BJ (cell line): Measurements from ENCODE around the gene GABPB1. TPM values are rescaled to one million over a fixed set of nuclear protein-coding genes. Genes with fewer than 3 reads are reported as not detected.

Experiments
- CTCF ChIA-PET: fragments of 350-600 bp; formaldehyde crosslinking; extraction: SDS; loops from one replicate; lab custom pipeline; 2021; ENCODE audit warnings: antibody characterized with exemption, inconsistent platforms; lab: Yijun Ruan, JAX
- POLR2A ChIA-PET: fragments of 300-600 bp; sonication (Branson Sonifier 250); formaldehyde crosslinking; extraction: SDS; loops from one replicate; lab custom pipeline; 2021; ENCODE audit warnings: antibody characterized with exemption; lab: Charles Lee
- DNase-seq: peaks from one replicate; pipeline ENCODE4 v3.0.0-alpha.2; 2011; ENCODE audit warnings: low read depth
- H3K27me3 ChIP-seq: 2 replicates; pipeline ENCODE4 v1.6.0; 2011; ENCODE audit warnings: low read length; ENCODE audit not compliant: control insufficient read depth, insufficient read depth
- H3K36me3 ChIP-seq: 2 replicates; pipeline ENCODE4 v1.5.1; 2011; ENCODE audit warnings: low read length; ENCODE audit not compliant: control insufficient read depth, insufficient read depth
- H3K4me3 ChIP-seq: 2 replicates; pipeline ENCODE4 v1.5.1; 2011; ENCODE audit warnings: low read depth, mild to moderate bottlenecking, control low read depth, low read length
- CTCF ChIP-seq: IDR thresholded peaks from 2 replicates; pipeline ENCODE4 v1.5.1; 2011; ENCODE audit warnings: low read depth, mild to moderate bottlenecking, control low read depth, inconsistent platforms, low read length, moderate library complexity; ENCODE audit not compliant: insufficient read depth
- polyA plus RNA-seq: library from polyadenylated mRNA; depleted of rRNA; stranded (reverse); fragments of >200 nt; gene quantifications from 2 replicates; pipeline ENCODE4 v1.2.3, GENCODE V29; 2011

GABPB1 gene
- polyA plus RNA-seq, 1 experiment = 17.1 TPM

GRCh38 chr15:50259276-50259675, 95.7 kb downstream of the GABPB1 start:
- DNase-seq = no peak
- POLR2A ChIA-PET = no interaction called here
- H3K27me3 ChIP-seq = no peaks in the 10 kb centered on the region; the same call in 1 of the 2 replicates
- no peaks in the 10 kb centered on the region for H3K36me3 ChIP-seq
- H3K4me3 ChIP-seq = no peak overlapping the region
- CTCF ChIA-PET = no interaction called here
- no peak for TF ChIP-seq CTCF

DNA sequence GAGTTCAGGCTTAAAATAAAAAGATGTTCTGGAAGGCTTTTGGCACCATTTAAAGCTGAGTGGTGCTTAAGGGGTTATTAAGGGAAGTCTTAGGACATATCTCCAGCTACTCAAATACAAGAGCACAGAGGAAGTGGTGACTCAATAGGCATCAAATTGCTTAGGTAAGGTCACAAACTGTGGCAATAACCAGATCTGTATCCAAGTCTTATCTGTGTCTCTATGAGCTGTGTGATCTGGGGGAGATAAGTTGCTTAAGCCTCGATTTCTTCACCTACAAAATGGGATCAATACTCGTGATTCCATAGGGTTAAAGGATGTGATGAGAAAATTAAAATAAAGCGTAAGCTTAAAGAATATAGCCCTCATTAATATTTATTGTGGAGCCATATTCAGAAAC, 97.1 kb downstream of the GABPB1 start:
- CTCF ChIA-PET = no interaction called here
- Histone ChIP-seq H3K4me3 (no peak overlapping the region), H3K36me3 (no peaks in the 10 kb centered on the region), H3K27me3 (no peaks in the 10 kb centered on the region)
- no peak for TF ChIP-seq CTCF
- DNase-seq = no peak
- POLR2A ChIA-PET = no interaction called here

GRCh38 chr15:50257332-50257731, 97.7 kb downstream of the GABPB1 start:
- ChIA-PET CTCF (interaction anchor here (0.7 to 1.9 kb wide), 2 partner anchors 15 to 59 kb away, joined by 3 to 8 read pairs; no protein-coding TSS in a partner anchor), POLR2A (no interaction called here)
- no peak for TF ChIP-seq CTCF
- no peak for DNase-seq
- H3K36me3 ChIP-seq = no peaks in the 10 kb centered on the region
- no peaks in the 10 kb centered on the region for H3K27me3 ChIP-seq
- H3K4me3 ChIP-seq = no peak overlapping the region

- no peak overlapping the region for H3K4me3 ChIP-seq
- no peaks in the 10 kb centered on the region for H3K36me3 ChIP-seq
- ChIA-PET CTCF (interaction anchor here (0.7 to 1.9 kb wide), 2 partner anchors 14 to 60 kb away, joined by 3 to 8 read pairs; no protein-coding TSS in a partner anchor), POLR2A (no interaction called here)
- TF ChIP-seq CTCF = no peak
- H3K27me3 ChIP-seq = no peaks in the 10 kb centered on the region
- no peak for DNase-seq
These were observed 98.6 kb downstream of the GABPB1 start for GRCh38 chr15:50256188-50257041.

GRCh38 chr15:50252556-50252955, 102.4 kb downstream of the GABPB1 start:
- CTCF ChIA-PET = interaction anchor here (1.0 kb wide), 1 partner anchor 11 kb away, joined by 3 read pairs; no protein-coding TSS in a partner anchor
- POLR2A ChIA-PET = no interaction called here
- DNase-seq = no peak
- no peaks in the 10 kb centered on the region for H3K36me3 ChIP-seq
- no peaks in the 10 kb centered on the region for H3K27me3 ChIP-seq
- TF ChIP-seq CTCF = no peak
- no peak overlapping the region for H3K4me3 ChIP-seq
